LNCAP (cell line): ENCODE measurements around the gene PID1.

Source experiments
- TF ChIP-seq, protein P1 (sequence below): fragments of 450-650 bp; IDR thresholded peaks from 2 replicates; pipeline ENCODE4 v1.5.1; 2017; ENCODE audit warnings: mild to moderate bottlenecking

The PID1 gene

DNA sequence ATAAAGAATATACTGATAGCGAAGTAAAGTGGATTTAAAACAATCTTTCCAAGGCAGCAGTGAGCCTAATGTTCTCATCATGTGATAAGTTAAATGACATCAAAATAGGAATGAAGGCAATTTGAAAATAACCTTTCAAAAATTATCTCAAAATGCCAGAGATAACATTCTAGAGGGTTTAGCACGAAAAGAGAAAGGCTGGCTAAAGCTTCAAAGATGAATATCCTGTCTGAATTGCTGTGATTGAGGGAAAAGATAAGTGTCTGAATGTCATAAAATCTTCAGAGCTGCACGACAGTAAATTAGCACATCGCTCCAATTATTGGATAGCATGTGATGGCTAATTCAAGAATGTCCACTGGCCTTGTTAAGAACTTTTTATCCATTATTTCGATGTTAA is 159.3 kb downstream of the PID1 start:
- TF ChIP-seq, protein P1, sequence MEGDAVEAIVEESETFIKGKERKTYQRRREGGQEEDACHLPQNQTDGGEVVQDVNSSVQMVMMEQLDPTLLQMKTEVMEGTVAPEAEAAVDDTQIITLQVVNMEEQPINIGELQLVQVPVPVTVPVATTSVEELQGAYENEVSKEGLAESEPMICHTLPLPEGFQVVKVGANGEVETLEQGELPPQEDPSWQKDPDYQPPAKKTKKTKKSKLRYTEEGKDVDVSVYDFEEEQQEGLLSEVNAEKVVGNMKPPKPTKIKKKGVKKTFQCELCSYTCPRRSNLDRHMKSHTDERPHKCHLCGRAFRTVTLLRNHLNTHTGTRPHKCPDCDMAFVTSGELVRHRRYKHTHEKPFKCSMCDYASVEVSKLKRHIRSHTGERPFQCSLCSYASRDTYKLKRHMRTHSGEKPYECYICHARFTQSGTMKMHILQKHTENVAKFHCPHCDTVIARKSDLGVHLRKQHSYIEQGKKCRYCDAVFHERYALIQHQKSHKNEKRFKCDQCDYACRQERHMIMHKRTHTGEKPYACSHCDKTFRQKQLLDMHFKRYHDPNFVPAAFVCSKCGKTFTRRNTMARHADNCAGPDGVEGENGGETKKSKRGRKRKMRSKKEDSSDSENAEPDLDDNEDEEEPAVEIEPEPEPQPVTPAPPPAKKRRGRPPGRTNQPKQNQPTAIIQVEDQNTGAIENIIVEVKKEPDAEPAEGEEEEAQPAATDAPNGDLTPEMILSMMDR: no peak

- TF ChIP-seq, protein P1: no peak
Observed at GRCh38 chr2:229109195-229109594, 161.9 kb downstream of the PID1 start.

DNA sequence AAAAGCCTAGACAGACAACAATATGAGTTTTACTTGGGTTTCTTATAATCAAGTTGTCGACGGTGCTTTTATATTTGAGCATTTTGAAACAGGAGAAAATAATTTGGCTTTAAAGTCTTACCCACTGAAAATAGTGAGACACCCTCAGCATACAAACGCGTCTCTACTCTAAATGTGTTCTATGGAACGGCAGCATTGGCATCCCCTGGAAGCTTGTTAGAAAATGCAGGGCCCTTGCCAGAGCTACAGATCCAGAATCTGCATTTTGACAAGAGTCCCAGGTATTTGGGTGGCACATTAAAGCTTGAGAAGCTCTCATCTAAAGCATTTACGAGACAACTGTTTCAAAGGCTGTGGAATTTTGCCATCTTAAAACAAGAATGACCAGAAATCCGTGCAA is 163.5 kb downstream of the PID1 start:
- TF ChIP-seq, protein P1: no peak

DNA sequence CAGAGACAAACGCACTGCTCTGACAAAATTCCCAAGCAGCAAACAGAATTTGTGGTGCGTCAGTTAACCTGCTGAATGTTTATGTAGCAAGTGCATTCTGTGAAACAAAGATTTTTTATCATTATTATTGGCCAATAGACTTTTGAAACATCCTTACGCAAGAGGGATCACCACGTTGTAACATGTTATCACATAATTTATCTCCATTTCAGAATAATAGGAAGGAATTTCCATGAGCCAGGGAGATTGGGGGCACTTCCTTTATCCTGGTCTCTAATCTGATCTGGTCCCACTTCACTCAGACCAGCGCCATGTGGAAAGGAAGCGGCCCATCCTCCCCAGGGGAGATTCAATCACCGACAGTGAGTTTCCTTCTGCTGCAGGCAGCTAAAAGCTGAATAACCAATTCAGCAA is 166.1 kb downstream of the PID1 start:
- TF ChIP-seq, protein P1: no peak

DNA sequence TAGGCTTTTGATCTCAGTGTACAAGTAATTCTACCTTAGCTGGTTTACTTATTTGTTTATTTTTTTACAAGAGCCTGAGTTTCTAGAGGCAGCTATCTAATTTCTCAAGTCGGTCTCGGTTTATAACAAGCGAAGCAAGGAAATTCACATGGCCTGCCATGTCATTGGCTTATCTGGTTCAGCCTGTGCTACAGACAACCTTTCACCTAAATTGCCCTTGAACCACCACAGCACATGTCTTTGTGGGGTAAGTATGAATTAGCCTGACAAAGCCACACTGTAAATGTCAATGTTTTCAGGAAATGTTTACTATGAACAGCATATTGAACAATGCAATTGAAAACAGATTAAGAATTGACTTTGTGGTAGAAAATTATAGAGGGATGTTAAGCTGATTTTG is 167.1 kb downstream of the PID1 start:
- TF ChIP-seq, protein P1: no peak

GRCh38 chr2:229101314-229101713 is 169.8 kb downstream of the PID1 start:
- TF ChIP-seq, protein P1: no peak

- TF ChIP-seq, protein P1: no peak
Observed at GRCh38 chr2:229099231-229099630, 171.9 kb downstream of the PID1 start.

DNA sequence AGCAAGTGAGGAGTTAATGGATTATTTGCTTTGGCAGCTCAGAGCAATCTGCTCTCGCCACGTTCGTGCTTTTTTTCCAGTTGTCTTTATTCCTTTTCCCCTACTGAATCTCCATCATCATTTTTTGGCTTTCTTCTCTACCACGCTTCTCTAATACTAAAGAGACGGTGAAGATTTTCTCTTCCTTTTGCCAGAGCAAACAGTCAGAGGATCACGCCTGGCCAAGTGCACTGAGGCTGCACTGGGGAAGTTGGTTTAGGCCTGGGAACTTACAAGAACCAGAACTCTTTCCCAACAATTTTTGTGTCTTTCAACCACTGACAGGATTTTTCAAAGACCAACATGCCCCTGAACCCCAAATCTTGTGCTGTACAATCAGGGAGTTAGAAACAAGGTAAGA is 172.3 kb downstream of the PID1 start:
- TF ChIP-seq, protein P1: no peak
